GM23248 (cell line): ENCODE data around the gene NPM1. TPM values are rescaled to one million over a fixed set of nuclear protein-coding genes. Genes with fewer than 3 reads are reported as not detected.
"Not testable (repeated sequence)": the region's sequence is repeated elsewhere in the genome, so short reads cannot be mapped to it uniquely, and the experiment has no call there.

Source experiments
- DNase-seq: peaks from one replicate; pipeline ENCODE4 v3.0.0-alpha.2; 2015
- H2AFZ ChIP-seq: fragments of 200-600 bp; sonication (generic); 2 replicates; pipeline ENCODE4 v1.6.1; 2016; ENCODE audit warnings: antibody characterized with exemption
- H3F3A ChIP-seq: fragments of 200-600 bp; sonication (generic); 2 replicates; pipeline ENCODE4 v1.6.1; 2016; ENCODE audit warnings: mild to moderate bottlenecking, antibody characterized with exemption, mixed run types; ENCODE audit not compliant: insufficient read depth
- H3K27ac ChIP-seq: fragments of 200-600 bp; sonication (generic); 2 replicates; pipeline ENCODE4 v1.5.1; 2016; ENCODE audit warnings: mild to moderate bottlenecking
- H3K27me3 ChIP-seq: fragments of 200-600 bp; sonication (generic); replicated peaks from 2 replicates; pipeline ENCODE4 v1.6.1; 2016; ENCODE audit warnings: mild to moderate bottlenecking; ENCODE audit not compliant: insufficient read depth
- H3K36me3 ChIP-seq: fragments of 200-600 bp; sonication (generic); 2 replicates; pipeline ENCODE4 v1.6.1; 2016; ENCODE audit warnings: low read depth, mild to moderate bottlenecking
- H3K4me1 ChIP-seq: fragments of 200-600 bp; sonication (generic); 2 replicates; pipeline ENCODE4 v1.6.1; 2016; ENCODE audit warnings: mild to moderate bottlenecking; ENCODE audit not compliant: insufficient read depth
- H3K4me2 ChIP-seq: fragments of 200-600 bp; sonication (generic); one replicate; pipeline ENCODE4 v1.6.1; 2016; ENCODE audit warnings: mild to moderate bottlenecking; ENCODE audit not compliant: unreplicated experiment
- H3K4me3 ChIP-seq: fragments of 200-600 bp; sonication (generic); 2 replicates; pipeline ENCODE4 v1.5.1; 2016; ENCODE audit warnings: mild to moderate bottlenecking
- H3K79me2 ChIP-seq: fragments of 200-600 bp; sonication (generic); 2 replicates; pipeline ENCODE4 v1.6.1; 2016; ENCODE audit warnings: mild to moderate bottlenecking; ENCODE audit not compliant: insufficient read depth
- H3K9ac ChIP-seq: fragments of 200-600 bp; sonication (generic); 2 replicates; pipeline ENCODE4 v1.6.1; 2016; ENCODE audit warnings: mild to moderate bottlenecking
- H3K9me2 ChIP-seq: fragments of 200-600 bp; sonication (generic); 2 replicates; pipeline ENCODE4 v1.6.1; 2016; ENCODE audit warnings: mixed run types, mild to moderate bottlenecking, moderate library complexity; ENCODE audit not compliant: insufficient read depth
- H3K9me3 ChIP-seq: fragments of 200-600 bp; sonication (generic); one replicate; pipeline ENCODE4 v1.6.1; 2017; ENCODE audit warnings: low read depth
- H4K20me1 ChIP-seq: fragments of 200-600 bp; sonication (generic); 2 replicates; pipeline ENCODE4 v1.6.0; 2016; ENCODE audit not compliant: insufficient read depth
- EZH2 ChIP-seq: fragments of 200-600 bp; sonication (generic); IDR thresholded peaks from 2 replicates; pipeline ENCODE4 v1.6.1; 2018; ENCODE audit warnings: antibody characterized with exemption, mild to moderate bottlenecking; ENCODE audit not compliant: insufficient read depth, poor library complexity, severe bottlenecking
- EZH2phosphoT487 ChIP-seq: fragments of 200-600 bp; sonication (generic); IDR thresholded peaks from 2 replicates; pipeline ENCODE4 v1.6.1; 2018; ENCODE audit warnings: antibody characterized with exemption, moderate library complexity, mild to moderate bottlenecking, low read depth; ENCODE audit not compliant: insufficient read depth
- WGBS, 2 experiments: methylation state at CpG; one replicate each; pipeline ENCODE4 v1.1.6; 2015 to 2017; ENCODE audit warnings: low lambda C conversion rate in 2 of 2, low coverage in 1 of 2; ENCODE audit errors: missing lambda C conversion rate in 2 of 2; 5-methylcytosine and 5-hydroxymethylcytosine counted together
- in situ Hi-C: fragments of 300-500 bp; cut with MboI; formaldehyde crosslinking; loops from 2 replicates; pipeline ENCODE4 v1.15.0; 2020
- polyA plus RNA-seq: library from polyadenylated mRNA; unstranded; fragments of >200 nt; fragmentation: Nextera tagmentation; extraction: Ambion mirVana; gene quantifications from 2 replicates; pipeline ENCODE4 v1.2.1, GENCODE V29; 2016
- total RNA-seq: library from RNA; depleted of rRNA; stranded (reverse); fragments of >200 nt; shearing (Covaris generic); gene quantifications from 2 replicates; pipeline ENCODE4 v1.2.3, GENCODE V29; 2014

NPM1 gene
- total and polyA plus RNA-seq, 2 experiments from 2014 or later = 584 to 757 TPM

DNA sequence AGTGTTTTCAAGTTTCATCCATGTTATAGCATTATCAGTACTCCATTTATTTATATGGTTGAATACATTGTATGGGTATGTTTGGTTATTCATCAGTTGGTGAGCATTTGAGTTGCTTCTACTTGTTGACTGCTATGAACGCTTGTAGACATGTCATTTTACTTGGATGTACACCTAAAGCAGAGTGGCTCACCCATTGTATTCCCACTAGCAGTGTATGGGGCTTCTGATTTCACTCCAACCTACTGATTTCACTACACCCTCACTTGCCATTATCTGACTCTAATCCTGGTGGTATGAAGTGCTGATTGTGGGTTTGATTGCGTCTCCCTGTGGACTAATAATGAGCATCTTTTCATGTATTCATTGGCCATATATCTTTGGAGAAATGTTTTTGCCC, 9.5 kb downstream of the NPM1 start:
- 98 to 100% methylated on average over 2 of the region's 2 CpGs for WGBS, 2 experiments
- H4K20me1 ChIP-seq = peaks cover 60% of the 10 kb centered on the region
- H3K79me2 ChIP-seq = peaks cover 100% of the 10 kb centered on the region
- peaks cover 96% of the 10 kb centered on the region for H3K36me3 ChIP-seq
- H3F3A ChIP-seq = peaks cover 71% of the 10 kb centered on the region
- H3K4me1 ChIP-seq = peaks cover 10% of the 10 kb centered on the region
- no peak for DNase-seq
- H3K9me3 ChIP-seq = no peaks in the 10 kb centered on the region
- H2AFZ ChIP-seq = no peak overlapping the region
- in situ Hi-C loops = no loop called here
- H3K27ac ChIP-seq = no peak overlapping the region
- no peak overlapping the region for H3K9ac ChIP-seq
- H3K4me2 ChIP-seq = no peak overlapping the region
- TF ChIP-seq EZH2phosphoT487 (no peak), EZH2 (no peak)
- no peak overlapping the region for H3K4me3 ChIP-seq
- no peaks in the 10 kb centered on the region for H3K9me2 ChIP-seq
- no peaks in the 10 kb centered on the region for H3K27me3 ChIP-seq

DNA sequence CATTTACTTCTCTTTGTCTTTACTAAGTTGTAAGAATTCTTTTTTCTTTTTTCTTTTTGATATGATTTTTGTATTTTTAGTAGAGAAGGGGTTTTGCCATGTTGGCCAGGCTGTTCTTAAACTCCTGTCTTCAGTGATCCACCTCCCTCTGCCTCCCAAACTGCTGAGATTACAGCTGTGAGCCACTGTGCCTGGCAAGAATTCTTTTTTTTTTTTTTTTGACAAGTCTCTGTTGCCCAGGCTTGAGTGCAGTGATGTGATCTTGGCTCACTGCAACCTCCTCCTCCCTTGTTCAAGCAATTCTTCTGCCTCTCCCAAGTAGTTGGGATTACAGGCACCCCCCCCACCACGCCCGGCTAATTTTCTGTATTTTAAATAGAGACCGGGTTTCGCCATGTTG, 9.9 kb downstream of the NPM1 start:
- Histone ChIP-seq H2AFZ (no peak overlapping the region), H3K36me3 (peaks cover 92% of the 10 kb centered on the region), H3K9me2 (no peaks in the 10 kb centered on the region), H3K4me3 (no peak overlapping the region), H3K9me3 (no peaks in the 10 kb centered on the region), H3K79me2 (peaks cover 96% of the 10 kb centered on the region), H4K20me1 (peaks cover 56% of the 10 kb centered on the region), H3K9ac (no peak overlapping the region), H3K27me3 (no peaks in the 10 kb centered on the region), H3K4me2 (no peak overlapping the region), H3K4me1 (peaks cover 6% of the 10 kb centered on the region), H3F3A (peaks cover 68% of the 10 kb centered on the region), H3K27ac (no peak overlapping the region)
- in situ Hi-C loops = no loop called here
- WGBS, 2 experiments = 80 to 82% methylated on average over 4 of the region's 4 CpGs
- no peak for TF ChIP-seq EZH2
- no peak for TF ChIP-seq EZH2phosphoT487
- DNase-seq = no peak

DNA sequence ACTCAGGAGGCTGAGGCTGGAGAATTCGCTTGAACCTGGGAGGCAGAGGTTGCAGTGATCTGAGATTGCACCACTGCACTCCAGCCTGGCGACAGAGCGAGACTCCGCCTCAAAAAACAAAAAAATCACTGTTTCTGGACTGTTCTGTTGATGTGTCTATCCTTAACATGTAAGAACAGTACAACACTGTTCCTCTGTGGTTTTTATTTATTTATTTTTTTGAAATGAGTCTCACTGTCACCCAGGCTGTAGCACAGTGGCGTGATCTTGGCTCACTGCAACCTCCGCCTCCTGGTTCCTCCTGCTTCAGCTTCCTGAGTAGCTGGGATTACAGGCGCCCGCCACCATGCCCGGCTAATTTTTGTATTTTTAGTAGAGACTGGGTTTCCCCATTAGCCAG, 11.0 kb downstream of the NPM1 start:
- H3K4me3 ChIP-seq, H3K4me1 ChIP-seq, H3K9me2 ChIP-seq, H3K27ac ChIP-seq, H2AFZ ChIP-seq, DNase-seq, H3K9ac ChIP-seq, H3K27me3 ChIP-seq, in situ Hi-C loops, H3K9me3 ChIP-seq, H3K4me2 ChIP-seq: not testable (repeated sequence)
- Histone ChIP-seq H3K79me2 (peaks cover 85% of the 10 kb centered on the region), H3K36me3 (peaks cover 82% of the 10 kb centered on the region), H3F3A (peaks cover 58% of the 10 kb centered on the region), H4K20me1 (peaks cover 46% of the 10 kb centered on the region)
- WGBS, 2 experiments = 95% methylated on average over 9 of the region's 9 CpGs

DNA sequence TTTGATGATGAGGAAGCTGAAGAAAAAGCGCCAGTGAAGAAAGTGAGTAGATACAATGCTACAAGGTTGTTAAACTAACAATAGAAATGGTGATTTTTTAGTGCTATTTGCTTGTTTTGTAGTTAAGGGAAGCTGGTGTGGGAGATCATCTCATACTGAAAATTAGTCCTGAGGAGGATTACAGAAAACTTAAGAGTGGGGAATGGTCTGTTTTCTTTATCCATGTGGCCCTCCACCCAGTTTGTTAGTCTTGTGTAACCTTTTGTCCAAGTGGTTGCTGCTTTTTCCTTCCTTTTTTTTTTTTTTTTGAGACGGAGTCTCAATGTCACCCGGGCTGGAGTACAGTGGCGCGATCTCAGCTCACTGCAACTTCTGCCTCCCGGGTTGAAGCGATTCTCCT, 12.5 kb downstream of the NPM1 start:
- H3K27me3 ChIP-seq = no peaks in the 10 kb centered on the region
- no peak overlapping the region for H3K4me2 ChIP-seq
- no peak overlapping the region for H3K27ac ChIP-seq
- H3K9ac ChIP-seq = no peak overlapping the region
- H4K20me1 ChIP-seq = peaks cover 40% of the 10 kb centered on the region
- H3K36me3 ChIP-seq = peaks cover 71% of the 10 kb centered on the region
- in situ Hi-C loops = loop anchor here (25.0 kb wide), 2 partner anchors 437 to 637 kb away; no protein-coding TSS in a partner anchor
- no peak for TF ChIP-seq EZH2
- DNase-seq = no peak
- 95 to 99% methylated on average over 6 to 7 of the region's 7 CpGs for WGBS, 2 experiments
- no peak overlapping the region for H3K4me3 ChIP-seq
- peaks cover 6% of the 10 kb centered on the region; the same call in 1 of the 2 replicates for H3K4me1 ChIP-seq
- H3K9me3 ChIP-seq = no peaks in the 10 kb centered on the region
- no peaks in the 10 kb centered on the region for H3K9me2 ChIP-seq
- H2AFZ ChIP-seq = no peak overlapping the region
- H3F3A ChIP-seq = peaks cover 56% of the 10 kb centered on the region
- H3K79me2 ChIP-seq = peaks cover 76% of the 10 kb centered on the region
